MM.1S (cell line): ENCODE data around the gene POLD2.

Experiments
- DNase-seq: peaks from one replicate; pipeline ENCODE4 v3.0.0-alpha.2; 2015
- H2AFZ ChIP-seq: fragments of 300-600 bp; sonication (generic); 2 replicates; pipeline ENCODE4 v1.6.0; 2016; ENCODE audit warnings: antibody characterized with exemption, low read length
- H3F3A ChIP-seq: fragments of 300-600 bp; sonication (generic); 2 replicates; pipeline ENCODE4 v1.6.1; 2016; ENCODE audit warnings: mild to moderate bottlenecking, antibody characterized with exemption, low read length, moderate library complexity, mixed read lengths; ENCODE audit not compliant: insufficient read depth
- H3K27ac ChIP-seq: fragments of 300-600 bp; sonication (generic); 2 replicates; pipeline ENCODE4 v1.5.1; 2016; ENCODE audit warnings: mild to moderate bottlenecking, low read length
- H3K27me3 ChIP-seq: fragments of 300-600 bp; sonication (generic); replicated peaks from 2 replicates; pipeline ENCODE4 v1.6.0; 2016; ENCODE audit warnings: low read length; ENCODE audit not compliant: insufficient read depth
- H3K36me3 ChIP-seq: fragments of 300-600 bp; sonication (generic); replicated peaks from 2 replicates; pipeline ENCODE4 v1.6.1; 2016; ENCODE audit warnings: mild to moderate bottlenecking, low read length, mixed read lengths; ENCODE audit not compliant: insufficient read depth
- H3K4me1 ChIP-seq: fragments of 300-600 bp; sonication (generic); 2 replicates; pipeline ENCODE4 v1.6.1; 2016; ENCODE audit warnings: low read length, mixed read lengths
- H3K4me2 ChIP-seq: fragments of 300-600 bp; sonication (generic); 2 replicates; pipeline ENCODE4 v1.6.0; 2016; ENCODE audit warnings: low read depth, low read length
- H3K4me3 ChIP-seq: fragments of 300-600 bp; sonication (generic); 2 replicates; pipeline ENCODE4 v1.5.1; 2016; ENCODE audit warnings: low read length, mixed read lengths
- H3K79me2 ChIP-seq: fragments of 300-600 bp; sonication (generic); 2 replicates; pipeline ENCODE4 v1.6.1; 2016; ENCODE audit warnings: mixed run types, low read length, mixed read lengths
- H3K9ac ChIP-seq: fragments of 300-600 bp; sonication (generic); 2 replicates; pipeline ENCODE4 v1.6.1; 2016; ENCODE audit warnings: low read length, mixed read lengths
- H3K9me2 ChIP-seq: fragments of 300-600 bp; sonication (generic); replicated peaks from 2 replicates; pipeline ENCODE4 v1.6.1; 2016; ENCODE audit warnings: mild to moderate bottlenecking, low read length, mixed read lengths; ENCODE audit not compliant: insufficient read depth
- H3K9me3 ChIP-seq: fragments of 300-600 bp; sonication (generic); replicated peaks from 2 replicates; pipeline ENCODE4 v1.6.1; 2016; ENCODE audit warnings: mild to moderate bottlenecking, low read length, mixed read lengths; ENCODE audit not compliant: insufficient read depth
- H4K20me1 ChIP-seq: fragments of 300-600 bp; sonication (generic); 2 replicates; pipeline ENCODE4 v1.6.1; 2016; ENCODE audit warnings: mild to moderate bottlenecking, low read length, moderate library complexity, mixed read lengths; ENCODE audit not compliant: insufficient read depth
- CTCF ChIP-seq: fragments of 300-600 bp; sonication (generic); IDR thresholded peaks from 2 replicates; pipeline ENCODE4 v1.5.1; 2016; ENCODE audit warnings: antibody characterized with exemption, low read length, mixed read lengths
- EZH2 ChIP-seq: fragments of 300-600 bp; sonication (generic); optimal IDR thresholded peaks from 2 replicates; pipeline ENCODE3; 2017; ENCODE audit warnings: low read depth, mild to moderate bottlenecking, antibody characterized with exemption, low read length, mixed read lengths
- EZH2phosphoT487 ChIP-seq: fragments of 300-600 bp; sonication (generic); IDR thresholded peaks from 2 replicates; pipeline ENCODE4 v1.6.1; 2018; ENCODE audit warnings: antibody characterized with exemption, low read length

POLD2 gene

GRCh38 chr7:44101303-44101965 lies 21.9 kb downstream of the POLD2 start:
- H3K79me2 ChIP-seq, result no peaks in the 10 kb centered on the region
- H3K9me2 ChIP-seq, result no peaks in the 10 kb centered on the region
- H3K4me2 ChIP-seq, result no peak overlapping the region
- no peaks in the 10 kb centered on the region for H4K20me1 ChIP-seq
- H3K4me1 ChIP-seq, result peaks cover 21% of the 10 kb centered on the region
- TF ChIP-seq CTCF, result no peak
- H3F3A ChIP-seq, result peaks cover 11% of the 10 kb centered on the region
- H3K9me3 ChIP-seq, result no peaks in the 10 kb centered on the region
- peaks cover 14% of the 10 kb centered on the region for H3K27me3 ChIP-seq
- no peaks in the 10 kb centered on the region for H3K36me3 ChIP-seq
- no peak overlapping the region for H3K4me3 ChIP-seq
- no peak overlapping the region for H3K27ac ChIP-seq
- DNase-seq, result no peak
- H2AFZ ChIP-seq, result no peak overlapping the region
- no peak overlapping the region for H3K9ac ChIP-seq

GRCh38 chr7:44100458-44101302 lies 22.7 kb downstream of the POLD2 start:
- no peak for DNase-seq
- H3K27ac ChIP-seq, result no peak overlapping the region
- H3K4me3 ChIP-seq, result no peak overlapping the region

GRCh38 chr7:44099669-44100068 lies 23.7 kb downstream of the POLD2 start:
- H3K9ac ChIP-seq, result no peak overlapping the region

More at GRCh38 chr7:44100458-44101302, 22.7 kb downstream of the POLD2 start:
- Histone ChIP-seq H3K36me3 (no peaks in the 10 kb centered on the region), H4K20me1 (no peaks in the 10 kb centered on the region), H3K9me2 (no peaks in the 10 kb centered on the region), H3F3A (peaks cover 11% of the 10 kb centered on the region), H2AFZ (no peak overlapping the region), H3K9ac (no peak overlapping the region), H3K4me1 (peaks cover 23% of the 10 kb centered on the region), H3K4me2 (no peak overlapping the region), H3K27me3 (peaks cover 12% of the 10 kb centered on the region), H3K79me2 (no peaks in the 10 kb centered on the region), H3K9me3 (no peaks in the 10 kb centered on the region)
- TF ChIP-seq EZH2 (no peak), EZH2phosphoT487 (no peak), CTCF (no peak)

More at GRCh38 chr7:44099669-44100068, 23.7 kb downstream of the POLD2 start:
- Histone ChIP-seq H4K20me1 (no peaks in the 10 kb centered on the region), H3K4me2 (no peak overlapping the region), H3K27ac (no peak overlapping the region), H3K27me3 (0 out of 2 replicates have a peak, but pooled peaks cover 2% of the 10 kb centered on the region), H3K36me3 (no peaks in the 10 kb centered on the region), H3F3A (peaks cover 11% of the 10 kb centered on the region), H3K9me2 (no peaks in the 10 kb centered on the region), H3K9me3 (no peaks in the 10 kb centered on the region), H3K4me3 (no peak overlapping the region), H3K79me2 (no peaks in the 10 kb centered on the region), H2AFZ (no peak overlapping the region), H3K4me1 (peaks cover 23% of the 10 kb centered on the region)
- no peak for TF ChIP-seq CTCF
- TF ChIP-seq EZH2, result no peak
- TF ChIP-seq EZH2phosphoT487, result no peak
- no peak for DNase-seq
